ENCODE results near the gene KIF13A. TPM values are rescaled to one million over a fixed set of nuclear protein-coding genes. Genes with fewer than 3 reads are reported as not detected.
"Not testable (repeated sequence)": the region's sequence is repeated elsewhere in the genome, so short reads cannot be mapped to it uniquely, and the experiment has no call there.

Gene KIF13A
- total RNA-seq, 1 donor from 2014 or later: 51.3 TPM

GRCh38 chr6:17935188-17936149, 52.0 kb downstream of the KIF13A start:
- no peak for DNase-seq (ENCODE audit: low spot score)

DNA sequence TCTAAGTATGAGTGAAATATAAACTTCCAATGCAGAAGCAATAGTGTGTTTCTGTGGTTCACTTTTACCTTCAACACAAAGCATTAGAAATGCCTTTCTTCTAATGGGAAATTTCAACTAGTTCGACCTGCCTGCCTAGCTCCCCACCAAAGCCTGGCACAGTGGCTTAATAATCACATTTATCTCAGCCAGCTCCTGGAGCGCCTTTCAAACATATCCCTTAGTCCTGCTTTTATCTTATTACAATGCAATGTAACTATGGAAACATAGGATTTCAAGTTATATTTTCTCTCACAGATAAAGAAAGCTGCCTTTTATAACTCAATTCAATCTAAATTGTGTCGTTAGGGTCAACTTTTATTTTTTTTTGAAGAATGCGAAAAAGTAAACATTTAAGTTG, 53.7 kb downstream of the KIF13A start:
- DNase-seq (ENCODE audit: low spot score): no peak

GRCh38 chr6:17932330-17932852, 55.0 kb downstream of the KIF13A start:
- peak; percentile 78 for DNase-seq (ENCODE audit: low spot score)

DNA sequence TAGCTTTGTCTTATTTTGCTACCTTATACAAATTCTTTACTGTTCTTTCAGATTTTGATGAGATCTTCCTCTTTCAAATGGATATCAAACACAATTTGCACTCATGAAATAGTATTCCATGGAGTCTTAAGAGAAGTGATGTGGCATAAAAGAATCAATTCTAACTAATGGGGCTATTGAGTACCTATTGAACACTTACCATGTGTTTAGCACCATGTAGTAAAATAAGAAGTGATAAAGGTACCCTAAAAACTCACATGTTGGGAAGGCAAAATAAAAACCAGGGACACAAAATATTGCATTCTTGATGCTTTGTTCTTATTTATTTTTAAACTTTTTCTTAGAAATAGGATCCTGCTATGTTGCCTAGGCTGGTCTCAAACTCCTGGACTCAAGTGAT, 56.2 kb downstream of the KIF13A start:
- no peak for DNase-seq (ENCODE audit: low spot score)

- peak; percentile 30 for DNase-seq (ENCODE audit: low spot score)
These were observed 57.0 kb downstream of the KIF13A start for GRCh38 chr6:17930321-17930993.

DNA sequence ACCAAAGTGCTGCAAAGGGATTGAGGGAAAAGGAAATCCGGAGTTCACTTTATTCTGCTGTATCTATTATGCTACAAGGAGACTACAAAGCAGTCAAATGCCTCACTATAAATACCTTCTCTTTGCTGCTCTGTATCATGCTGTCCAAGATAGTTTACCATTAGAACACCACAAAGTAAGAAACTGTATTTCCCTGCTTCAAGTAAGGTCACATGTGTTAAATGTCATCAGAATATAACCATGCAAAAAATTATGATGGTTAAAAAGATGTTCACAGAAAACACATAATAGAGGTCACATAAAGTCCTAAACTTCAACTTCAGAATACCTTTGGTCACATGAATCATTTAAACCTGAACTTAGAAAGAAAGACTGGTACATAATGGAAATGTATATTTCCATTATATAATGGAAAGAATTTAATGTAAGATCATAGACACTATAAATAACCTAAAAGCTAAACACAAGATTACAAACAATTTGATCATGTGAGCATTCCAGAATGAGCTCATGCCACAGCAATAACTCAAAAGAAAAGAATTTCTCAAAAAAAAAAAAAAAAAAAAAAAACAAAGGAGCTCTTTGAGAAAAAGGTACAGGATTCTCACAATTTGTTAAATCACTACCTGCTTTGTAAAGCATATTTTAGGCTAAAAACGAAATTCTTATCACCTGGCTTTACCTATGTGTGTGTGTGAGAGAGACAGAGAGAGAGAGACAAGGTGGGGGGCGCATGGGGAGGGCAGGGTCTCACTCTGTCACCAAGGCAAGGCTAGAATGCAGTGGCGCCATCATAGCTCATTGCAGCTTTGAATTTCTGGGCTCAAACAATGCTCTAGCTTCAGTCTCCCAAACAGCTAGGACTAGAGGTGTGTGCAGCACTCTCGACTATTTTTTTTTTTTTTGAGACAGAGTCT, 58.7 kb downstream of the KIF13A start:
- peak; percentile 12 for DNase-seq (ENCODE audit: low spot score)

- DNase-seq (ENCODE audit: low spot score): no peak
These were observed 59.7 kb downstream of the KIF13A start for GRCh38 chr6:17927705-17928104.

GRCh38 chr6:17923401-17923863, 64.0 kb downstream of the KIF13A start:
- DNase-seq (ENCODE audit: low spot score): peak; percentile 13

- DNase-seq (ENCODE audit: low spot score): no peak
These were observed 66.0 kb downstream of the KIF13A start for GRCh38 chr6:17921454-17921853.

GRCh38 chr6:17919496-17919895, 67.9 kb downstream of the KIF13A start:
- no peak for DNase-seq (ENCODE audit: low spot score)

- DNase-seq (ENCODE audit: low spot score): no peak
These were observed 69.3 kb downstream of the KIF13A start for GRCh38 chr6:17917837-17918763.

DNA sequence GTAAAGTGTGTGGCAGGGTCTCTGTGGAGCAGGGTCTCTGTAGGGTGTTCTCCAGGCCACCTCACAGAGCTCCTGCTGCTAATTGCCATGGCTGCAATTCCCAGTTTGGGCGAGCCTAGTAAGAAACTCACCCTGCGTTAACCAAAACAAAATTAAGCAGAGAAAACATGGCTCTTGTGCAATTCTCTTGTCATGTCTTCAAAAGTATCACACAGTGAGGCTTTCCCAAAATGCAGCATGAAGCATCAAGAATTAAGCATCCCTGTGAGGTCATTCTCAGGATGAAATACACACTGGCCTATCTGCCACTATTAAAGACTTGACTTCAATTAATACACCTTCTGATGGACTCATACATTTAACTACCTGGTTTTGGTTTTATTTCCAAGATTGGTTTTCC, 72.8 kb downstream of the KIF13A start:
- DNase-seq (ENCODE audit: low spot score): no peak

GRCh38 chr6:17912521-17912920, 74.9 kb downstream of the KIF13A start:
- no peak for DNase-seq (ENCODE audit: low spot score)

- not testable (repeated sequence) for DNase-seq (ENCODE audit: low spot score)
These were observed 75.8 kb downstream of the KIF13A start for GRCh38 chr6:17911656-17912055.

DNA sequence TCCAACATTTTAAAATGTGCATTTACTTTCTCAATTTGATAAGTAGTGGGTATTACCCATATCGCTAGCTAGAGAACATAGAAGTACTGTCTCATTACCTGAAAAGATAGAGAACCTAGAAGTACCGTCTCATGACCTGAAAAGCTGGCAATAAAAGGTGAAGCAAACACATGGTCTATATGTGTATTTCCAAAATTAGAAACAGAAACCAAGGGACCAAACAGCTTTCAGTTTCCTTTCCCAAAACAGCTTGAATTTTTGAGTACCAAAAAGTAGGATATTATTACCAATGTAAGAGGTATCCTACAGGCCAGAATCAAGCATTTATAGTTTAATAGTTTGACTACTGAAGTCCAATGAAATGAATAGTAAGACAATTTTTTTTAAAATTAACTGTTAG, 77.2 kb downstream of the KIF13A start:
- no peak for DNase-seq (ENCODE audit: low spot score)

GRCh38 chr6:17908831-17909230, 78.6 kb downstream of the KIF13A start:
- no peak for DNase-seq (ENCODE audit: low spot score)

- DNase-seq (ENCODE audit: low spot score): peak; percentile 56
These were observed 79.8 kb downstream of the KIF13A start for GRCh38 chr6:17907406-17908229.

- DNase-seq (ENCODE audit: low spot score): no peak
These were observed 81.5 kb downstream of the KIF13A start for GRCh38 chr6:17905611-17906592.

Measured in umbilical cord (tissue), 2 donors.